GM20000 (cell line): ENCODE results near the gene CASK.
A peak's percentile ranks its signal among the peaks of the same experiment; 100 is the strongest.

ENCODE experiments used
- DNase-seq: peaks from one replicate; pipeline ENCODE4 v3.0.0; 2012; ENCODE audit warnings: low spot score
- TF ChIP-seq, protein P1 (sequence below): IDR thresholded peaks from 2 replicates; pipeline ENCODE4 v1.5.1; 2012; ENCODE audit warnings: mild to moderate bottlenecking, control low read depth; ENCODE audit errors: extremely low read depth, missing control alignments

CASK gene

DNA sequence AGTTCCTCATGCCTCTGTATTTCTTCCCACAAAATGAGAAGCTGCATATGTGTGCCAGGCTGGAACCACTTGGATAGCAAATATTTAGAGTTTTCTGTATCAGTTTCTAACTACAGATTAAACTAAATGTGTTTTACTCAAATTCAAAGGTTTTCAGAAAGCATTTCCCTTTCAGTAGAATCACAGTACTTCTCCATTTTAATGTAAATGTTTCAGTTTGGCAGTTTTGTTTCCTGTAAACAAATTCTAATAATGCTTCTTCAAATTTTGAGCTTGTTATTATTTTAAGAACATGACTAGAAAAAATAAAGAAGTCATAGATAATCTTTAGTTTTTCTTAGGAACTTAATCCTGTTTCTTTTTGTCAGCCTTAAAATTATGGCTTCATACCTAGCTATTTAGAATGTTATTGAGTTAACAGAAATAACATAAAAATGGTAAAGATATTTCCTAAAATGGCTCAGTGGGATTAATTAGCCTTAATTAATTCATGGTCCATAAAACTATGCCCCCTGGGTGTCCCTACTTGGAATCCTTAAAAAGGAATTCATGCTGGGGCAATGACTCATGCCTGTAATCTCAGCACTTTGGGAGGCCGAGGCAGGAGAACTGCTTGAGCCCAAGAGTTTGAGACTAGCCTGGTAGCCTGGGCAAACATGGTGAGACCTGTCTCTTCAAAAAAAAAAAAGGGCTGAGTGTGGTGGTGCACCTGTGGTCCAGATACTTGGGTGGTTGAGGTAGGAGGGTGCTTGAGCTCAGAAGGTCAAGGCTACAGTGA, 318.4 kb downstream of the CASK start:
- TF ChIP-seq, protein P1, sequence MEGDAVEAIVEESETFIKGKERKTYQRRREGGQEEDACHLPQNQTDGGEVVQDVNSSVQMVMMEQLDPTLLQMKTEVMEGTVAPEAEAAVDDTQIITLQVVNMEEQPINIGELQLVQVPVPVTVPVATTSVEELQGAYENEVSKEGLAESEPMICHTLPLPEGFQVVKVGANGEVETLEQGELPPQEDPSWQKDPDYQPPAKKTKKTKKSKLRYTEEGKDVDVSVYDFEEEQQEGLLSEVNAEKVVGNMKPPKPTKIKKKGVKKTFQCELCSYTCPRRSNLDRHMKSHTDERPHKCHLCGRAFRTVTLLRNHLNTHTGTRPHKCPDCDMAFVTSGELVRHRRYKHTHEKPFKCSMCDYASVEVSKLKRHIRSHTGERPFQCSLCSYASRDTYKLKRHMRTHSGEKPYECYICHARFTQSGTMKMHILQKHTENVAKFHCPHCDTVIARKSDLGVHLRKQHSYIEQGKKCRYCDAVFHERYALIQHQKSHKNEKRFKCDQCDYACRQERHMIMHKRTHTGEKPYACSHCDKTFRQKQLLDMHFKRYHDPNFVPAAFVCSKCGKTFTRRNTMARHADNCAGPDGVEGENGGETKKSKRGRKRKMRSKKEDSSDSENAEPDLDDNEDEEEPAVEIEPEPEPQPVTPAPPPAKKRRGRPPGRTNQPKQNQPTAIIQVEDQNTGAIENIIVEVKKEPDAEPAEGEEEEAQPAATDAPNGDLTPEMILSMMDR = no peak
- DNase-seq = no peak

DNA sequence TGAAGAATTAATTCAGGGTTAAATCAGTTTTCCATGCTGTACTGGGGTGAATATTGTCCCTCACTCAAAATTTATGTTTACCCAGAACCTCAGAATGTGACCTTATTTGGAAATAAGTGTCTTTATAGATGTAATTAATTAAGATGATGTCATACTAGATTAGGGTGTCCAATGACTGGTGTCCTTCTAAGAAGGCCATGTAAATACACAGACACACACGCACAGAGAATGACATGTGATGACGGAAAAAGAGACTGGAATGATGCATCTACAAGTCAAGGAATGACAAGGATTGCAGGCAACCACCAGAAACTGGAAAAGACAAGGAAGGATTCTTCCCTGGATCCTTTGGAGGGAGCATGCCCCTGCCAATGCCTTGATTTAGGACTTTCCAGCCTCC, 319.2 kb downstream of the CASK start:
- TF ChIP-seq, protein P1 = no peak
- DNase-seq = no peak

DNA sequence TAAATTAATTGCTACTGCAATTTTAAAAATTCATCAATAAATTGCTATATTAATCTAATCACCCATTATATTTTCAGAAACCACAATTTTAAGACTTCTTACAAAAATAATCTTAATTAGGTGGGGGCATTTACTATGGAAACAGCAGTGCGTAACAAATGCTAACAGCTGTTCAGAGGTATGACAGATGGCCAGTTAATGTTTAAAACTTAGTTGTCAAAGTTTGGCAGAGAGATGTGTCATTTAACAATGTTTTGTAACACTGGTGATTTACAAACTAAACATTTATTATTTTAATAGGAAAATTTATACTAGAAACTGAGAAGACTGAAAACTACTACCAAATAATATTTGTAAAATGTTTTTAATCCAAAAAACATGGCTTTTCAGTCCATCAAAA, 319.8 kb downstream of the CASK start:
- no peak for DNase-seq
- TF ChIP-seq, protein P1 = no peak

DNA sequence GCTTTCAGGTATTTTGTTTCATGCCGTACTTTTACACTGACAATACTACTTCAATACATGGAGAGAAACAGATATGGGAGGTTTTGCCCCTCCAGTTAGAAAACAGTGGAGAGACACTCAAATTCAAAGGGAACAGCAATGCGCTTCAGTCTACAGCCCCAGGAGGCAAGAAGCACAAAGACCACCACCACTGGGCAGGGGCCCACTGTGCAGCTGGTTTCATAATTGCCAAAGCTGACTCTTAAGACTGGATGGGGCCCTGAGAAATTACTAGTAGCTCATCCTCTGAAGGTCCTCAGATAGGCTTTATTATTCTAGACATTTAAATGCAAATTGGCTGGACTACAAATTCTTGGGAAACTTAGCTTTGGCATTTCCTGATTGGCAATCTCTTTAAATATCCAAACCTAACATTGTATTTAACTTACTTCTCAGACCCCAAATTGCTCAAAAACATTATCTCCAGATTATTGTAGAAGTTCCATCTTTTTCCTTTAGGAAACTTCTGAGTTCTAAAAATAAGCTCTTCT, 320.5 kb downstream of the CASK start:
- TF ChIP-seq, protein P1 = no peak
- DNase-seq = no peak

DNA sequence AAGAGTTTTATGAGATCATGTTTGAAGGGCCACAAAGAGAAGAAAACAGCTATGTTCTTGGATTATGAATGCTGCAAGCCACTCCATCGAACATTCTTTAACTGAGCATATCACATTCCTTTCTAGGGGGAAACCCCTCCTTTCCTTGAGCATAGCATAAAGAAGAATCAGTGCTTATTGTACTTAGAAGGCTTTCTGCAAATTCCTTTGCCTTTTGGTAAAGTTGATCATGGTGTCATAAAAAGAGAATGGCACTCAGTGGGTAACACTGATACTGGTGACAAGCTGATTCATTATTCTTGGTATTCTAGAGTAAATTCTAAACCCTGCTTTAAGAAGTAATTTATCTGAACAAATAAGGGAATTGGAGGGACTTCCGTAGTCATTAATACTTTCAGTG, 323.1 kb downstream of the CASK start:
- no peak for DNase-seq
- TF ChIP-seq, protein P1 = no peak

DNA sequence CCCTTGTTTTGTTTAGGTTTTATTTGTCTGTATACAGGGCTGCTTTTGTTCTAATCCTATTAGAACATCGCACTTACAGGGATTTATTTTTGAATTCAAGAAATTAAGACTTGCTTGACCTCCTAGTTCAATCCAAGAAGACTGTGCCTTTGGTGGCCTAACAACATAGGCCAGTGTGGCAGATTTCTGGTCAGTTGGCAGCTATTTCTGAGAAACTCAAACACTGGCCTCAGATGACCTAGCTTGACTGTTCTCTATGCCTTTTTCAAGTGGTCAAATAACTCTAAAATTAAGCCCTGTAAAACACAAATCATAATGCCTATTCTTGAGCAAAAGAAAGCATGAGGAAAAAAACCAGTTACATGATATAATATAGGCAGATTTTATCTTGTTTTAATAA, 323.8 kb downstream of the CASK start:
- TF ChIP-seq, protein P1 = no peak

DNA sequence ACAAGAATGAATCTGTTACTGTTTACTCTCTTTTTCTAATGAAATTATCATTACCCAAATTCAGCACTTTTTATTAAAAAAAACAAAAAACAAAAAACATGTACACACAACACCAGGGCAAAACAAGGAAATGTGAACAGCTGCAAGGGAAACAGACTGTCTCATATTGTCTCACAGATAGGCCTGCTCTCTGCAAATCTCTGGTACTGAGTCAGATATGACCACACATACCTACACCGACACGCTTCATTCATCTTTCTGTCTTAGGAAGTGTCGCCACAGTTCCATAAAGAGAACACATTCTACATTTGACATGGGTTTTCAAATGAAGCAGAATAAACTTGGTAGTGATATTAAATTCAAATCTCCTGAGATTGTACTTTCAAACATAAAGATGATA, 326.8 kb downstream of the CASK start:
- TF ChIP-seq, protein P1 = no peak
- DNase-seq = peak; percentile 31

More for the DNA sequence above, 323.8 kb downstream of the CASK start:
- no peak for DNase-seq
